ENCODE results near the gene AMIGO2.

DNA sequence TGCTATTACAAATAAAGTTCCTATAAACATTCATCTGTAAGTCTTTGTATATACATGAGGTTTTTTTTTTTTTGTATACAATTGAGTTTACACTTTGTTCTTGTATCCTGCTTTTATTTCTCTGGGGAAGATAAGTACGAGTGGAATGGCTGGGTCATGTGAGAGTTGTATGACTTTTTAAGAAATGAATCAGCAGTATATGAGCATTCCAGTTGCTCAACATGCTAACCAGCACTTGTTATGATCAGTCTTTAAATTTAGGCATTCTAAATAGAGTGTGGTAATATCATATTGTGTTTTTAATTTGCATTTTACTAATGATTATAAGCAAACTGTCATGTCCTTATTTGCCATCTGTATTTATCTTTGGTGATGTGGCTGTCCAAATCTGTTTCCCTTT lies 44.7 kb upstream of the AMIGO2 start:
- TF ChIP-seq, protein P1, sequence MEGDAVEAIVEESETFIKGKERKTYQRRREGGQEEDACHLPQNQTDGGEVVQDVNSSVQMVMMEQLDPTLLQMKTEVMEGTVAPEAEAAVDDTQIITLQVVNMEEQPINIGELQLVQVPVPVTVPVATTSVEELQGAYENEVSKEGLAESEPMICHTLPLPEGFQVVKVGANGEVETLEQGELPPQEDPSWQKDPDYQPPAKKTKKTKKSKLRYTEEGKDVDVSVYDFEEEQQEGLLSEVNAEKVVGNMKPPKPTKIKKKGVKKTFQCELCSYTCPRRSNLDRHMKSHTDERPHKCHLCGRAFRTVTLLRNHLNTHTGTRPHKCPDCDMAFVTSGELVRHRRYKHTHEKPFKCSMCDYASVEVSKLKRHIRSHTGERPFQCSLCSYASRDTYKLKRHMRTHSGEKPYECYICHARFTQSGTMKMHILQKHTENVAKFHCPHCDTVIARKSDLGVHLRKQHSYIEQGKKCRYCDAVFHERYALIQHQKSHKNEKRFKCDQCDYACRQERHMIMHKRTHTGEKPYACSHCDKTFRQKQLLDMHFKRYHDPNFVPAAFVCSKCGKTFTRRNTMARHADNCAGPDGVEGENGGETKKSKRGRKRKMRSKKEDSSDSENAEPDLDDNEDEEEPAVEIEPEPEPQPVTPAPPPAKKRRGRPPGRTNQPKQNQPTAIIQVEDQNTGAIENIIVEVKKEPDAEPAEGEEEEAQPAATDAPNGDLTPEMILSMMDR (IDR thresholded peaks at IDR 0.05 in 8 of 11, conservative IDR thresholded peaks at IDR 0.05 in 3 of 11): no peak
- TF ChIP-seq POLR2A (IDR thresholded peaks at IDR 0.05) (no peak), POLR2AphosphoS5 (IDR thresholded peaks at IDR 0.05) (no peak)
